NCI-H226 (cell line): ENCODE results near the gene THSD4.

Experiments used
- DNase-seq: peaks from one replicate; pipeline ENCODE4 v3.0.0-alpha.2; 2015

The THSD4 gene

DNA sequence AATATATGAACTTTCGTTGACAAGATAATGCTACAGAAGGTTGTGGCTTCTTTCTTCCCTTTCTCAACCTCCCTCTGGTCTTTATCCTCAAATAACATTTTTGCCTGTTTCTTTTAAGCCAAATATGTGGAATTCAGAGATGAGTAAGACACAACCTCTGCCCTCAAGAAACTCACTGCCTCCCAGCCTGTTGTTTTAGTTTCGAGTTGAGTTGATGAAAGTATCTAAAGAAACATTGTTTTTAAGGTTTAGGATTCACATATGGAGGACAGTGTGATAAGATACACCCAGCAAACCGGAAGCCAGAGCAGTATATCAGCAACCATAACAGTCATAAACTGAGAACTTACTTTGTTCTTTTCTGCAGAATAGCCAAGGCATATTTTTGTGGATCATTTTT lies 218.6 kb downstream of the THSD4 start:
- no peak for DNase-seq

DNA sequence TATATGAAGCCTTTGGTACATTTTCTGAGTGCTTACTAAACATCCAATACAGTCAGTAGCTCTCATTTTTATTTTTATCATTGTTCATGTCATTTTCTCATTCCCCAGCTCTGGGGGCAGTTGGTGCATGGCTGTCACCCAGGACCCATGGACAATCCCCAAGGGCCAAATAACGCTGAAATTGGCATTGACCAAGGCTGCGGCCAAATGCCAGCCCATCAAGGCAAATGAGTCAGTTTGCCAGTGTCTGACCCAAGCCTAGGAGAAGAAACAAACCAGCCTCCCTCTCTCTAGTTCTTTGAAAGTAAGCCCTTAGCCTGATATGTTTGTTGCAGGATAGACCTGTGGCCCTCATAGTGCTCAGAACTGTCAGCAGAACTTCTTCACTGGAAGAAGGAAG lies 219.2 kb downstream of the THSD4 start:
- no peak for DNase-seq

- DNase-seq = no peak
Measured at GRCh38 chr15:71334873-71335272, 219.6 kb downstream of the THSD4 start.

GRCh38 chr15:71335591-71335990 lies 220.3 kb downstream of the THSD4 start:
- no peak for DNase-seq

GRCh38 chr15:71336671-71337070 lies 221.4 kb downstream of the THSD4 start:
- DNase-seq = no peak

- DNase-seq = no peak
Measured at GRCh38 chr15:71337197-71337845, 222.1 kb downstream of the THSD4 start.

DNA sequence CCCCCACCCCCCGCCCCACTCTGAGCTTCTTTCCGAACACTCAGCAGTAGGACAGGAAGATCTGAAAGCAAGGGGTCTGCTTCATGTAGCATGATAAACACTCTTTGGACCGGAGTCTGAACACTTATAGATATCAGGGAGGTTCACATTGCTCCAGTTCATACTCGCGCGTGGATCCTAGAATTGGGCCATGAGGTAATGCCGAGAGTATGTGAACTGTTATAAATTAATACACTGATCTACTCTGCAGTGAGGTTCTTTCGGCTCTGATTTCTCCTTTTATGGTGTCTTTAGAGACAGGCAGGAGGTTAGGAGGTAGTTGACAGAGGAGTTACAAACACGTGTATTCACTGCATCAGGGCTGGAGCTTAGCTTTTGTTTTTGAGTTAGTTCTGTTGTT lies 223.0 kb downstream of the THSD4 start:
- DNase-seq = no peak

GRCh38 chr15:71338827-71339542 lies 223.7 kb downstream of the THSD4 start:
- no peak for DNase-seq

DNA sequence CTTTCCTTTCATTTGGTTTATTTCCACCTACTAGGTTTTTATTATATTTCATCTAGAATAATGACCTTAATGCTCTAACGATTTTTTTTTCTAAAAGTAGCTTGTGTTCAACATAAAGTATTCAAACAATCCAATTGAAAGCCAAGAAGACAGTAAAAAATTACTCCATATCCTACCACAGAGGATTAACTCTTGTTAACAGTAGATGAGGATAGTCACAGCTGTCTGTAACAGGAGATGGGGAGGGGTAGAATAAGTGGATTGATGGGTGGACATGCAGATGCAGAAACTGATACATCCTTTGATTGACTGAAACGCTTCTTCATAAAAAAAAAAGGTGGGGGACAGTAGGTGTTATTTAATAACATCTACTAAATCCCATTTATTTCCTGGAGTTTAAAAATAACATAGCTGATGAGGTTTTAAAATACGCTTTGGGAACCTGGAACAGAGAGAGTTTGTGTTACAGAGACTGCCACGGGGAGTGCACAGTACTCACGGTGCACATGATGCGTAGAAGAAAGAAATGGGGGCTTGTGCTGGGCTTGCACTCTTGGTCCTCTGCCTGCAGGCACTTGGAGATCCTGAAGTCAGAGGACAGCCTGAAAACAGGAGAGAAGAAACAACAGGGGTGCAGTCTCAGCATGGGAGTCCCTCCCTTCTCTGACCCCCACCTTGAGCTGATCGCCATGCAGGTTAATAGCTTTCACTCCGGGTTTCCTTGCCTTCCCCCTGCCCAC lies 226.7 kb downstream of the THSD4 start:
- DNase-seq = no peak

DNA sequence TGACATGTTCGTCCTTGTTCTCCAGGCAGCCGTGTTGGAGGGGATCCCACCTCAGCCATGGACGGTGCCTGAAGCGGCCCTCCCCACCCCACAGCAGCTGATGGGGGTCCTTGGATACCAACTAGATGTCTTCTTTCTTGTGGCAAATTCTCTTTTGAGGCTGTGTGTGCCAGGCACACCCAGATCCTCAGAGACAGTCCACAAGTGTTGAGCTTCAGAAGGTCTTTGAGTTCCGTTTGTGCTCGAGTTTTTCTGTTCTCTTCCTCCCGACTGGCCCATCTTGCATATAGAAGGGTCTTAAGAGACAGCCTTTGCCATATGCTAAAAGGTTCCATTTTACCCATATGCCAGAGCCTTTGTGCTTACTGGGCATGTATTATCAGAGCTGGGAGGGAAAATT lies 227.4 kb downstream of the THSD4 start:
- no peak for DNase-seq

DNA sequence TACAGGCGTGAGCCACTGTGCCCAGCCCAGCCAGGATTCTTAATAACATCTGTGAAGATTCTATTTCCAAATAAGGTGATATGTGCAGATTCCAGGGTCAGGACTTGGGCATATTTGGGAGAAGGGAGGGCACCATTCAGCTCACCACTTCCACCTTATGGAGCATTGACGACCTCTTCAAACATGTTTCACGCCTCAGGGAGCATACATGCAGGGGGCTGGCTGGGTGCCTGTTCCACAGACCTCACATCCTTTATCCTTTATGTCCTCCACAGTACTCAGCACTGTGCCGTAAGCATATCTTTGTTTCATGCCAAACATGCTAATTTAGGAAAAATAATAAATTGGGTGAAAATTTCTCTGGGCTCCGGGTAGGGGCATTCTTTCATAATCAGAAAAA lies 229.0 kb downstream of the THSD4 start:
- DNase-seq = no peak

GRCh38 chr15:71345186-71345585 lies 229.9 kb downstream of the THSD4 start:
- no peak for DNase-seq

DNA sequence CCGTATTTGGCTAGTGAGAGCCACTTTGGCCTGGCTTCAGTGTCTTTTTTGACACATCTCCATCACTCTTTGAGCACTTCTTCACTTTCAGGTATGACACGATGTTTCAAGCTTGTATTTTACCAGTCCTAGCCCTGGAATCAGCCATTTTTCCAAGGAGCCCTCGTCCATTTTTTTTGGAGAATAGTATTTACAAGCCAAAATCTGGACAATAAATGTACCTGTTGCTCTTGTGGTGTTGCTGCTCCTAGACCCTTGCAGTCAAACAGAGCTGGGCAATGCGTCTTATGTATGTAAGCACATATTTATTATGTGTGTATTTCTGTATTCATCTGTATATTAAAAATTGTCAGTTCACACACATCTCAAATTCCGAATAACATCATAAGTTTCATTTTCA lies 231.2 kb downstream of the THSD4 start:
- no peak for DNase-seq

DNA sequence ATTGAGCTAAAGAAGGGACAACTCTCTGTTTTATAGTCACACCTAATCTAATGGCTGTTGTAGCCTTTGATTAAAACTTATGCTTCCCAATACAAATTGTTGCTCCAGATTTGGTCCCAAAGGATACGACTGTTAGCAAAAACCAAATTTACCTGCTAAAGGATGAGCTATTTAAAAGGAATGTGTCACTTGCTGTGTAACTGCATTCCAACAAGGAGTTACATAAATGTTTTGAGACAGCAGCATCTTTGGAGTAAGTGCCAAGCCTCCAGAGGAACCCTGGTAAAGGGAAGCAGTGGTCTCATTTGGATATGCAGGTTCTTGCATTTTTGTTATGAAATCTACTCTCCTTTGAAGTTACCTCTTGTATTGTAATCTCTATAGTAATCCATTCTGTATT lies 233.3 kb downstream of the THSD4 start:
- no peak for DNase-seq

GRCh38 chr15:71349336-71349735 lies 234.1 kb downstream of the THSD4 start:
- DNase-seq = no peak

GRCh38 chr15:71349736-71350526 lies 234.7 kb downstream of the THSD4 start:
- no peak for DNase-seq

DNA sequence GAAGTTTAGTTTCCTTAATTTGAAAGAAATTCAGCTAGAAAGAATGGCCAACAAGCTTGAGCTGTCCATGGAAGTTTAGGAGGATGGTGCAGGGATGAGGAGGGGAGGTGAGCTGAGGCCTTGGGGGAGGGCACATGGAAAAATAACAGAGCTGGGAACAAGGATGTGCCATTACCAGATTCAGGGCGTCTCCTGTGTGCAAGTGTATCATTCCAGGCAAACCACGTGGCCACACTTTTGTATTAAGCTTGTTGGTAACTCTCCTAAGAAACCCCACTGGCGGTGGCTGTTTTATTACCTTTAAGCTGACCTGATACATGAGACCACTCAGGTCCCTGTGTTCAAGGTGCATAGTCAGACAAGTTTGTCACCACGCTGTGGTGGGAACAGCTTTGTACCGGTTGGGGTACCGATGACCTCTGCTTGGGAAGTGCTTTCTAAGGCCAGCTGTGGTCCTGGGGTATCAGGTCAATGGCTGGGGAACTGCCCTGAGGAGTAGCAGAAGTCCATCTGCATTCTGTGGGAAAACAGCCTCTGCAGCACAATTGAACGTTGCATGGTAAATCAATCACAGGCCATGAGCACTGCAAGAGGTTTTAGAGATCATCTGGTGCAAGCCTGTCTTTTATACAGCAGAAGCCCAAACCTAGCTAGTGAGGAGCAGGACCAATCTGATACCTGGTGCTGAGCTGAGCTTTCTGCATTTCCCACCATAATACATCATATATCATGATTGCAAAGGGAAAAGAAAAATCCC lies 235.5 kb downstream of the THSD4 start:
- DNase-seq = no peak

GRCh38 chr15:71352125-71352524 lies 236.9 kb downstream of the THSD4 start:
- DNase-seq = no peak

- DNase-seq = no peak
Measured at GRCh38 chr15:71352765-71353164, 237.5 kb downstream of the THSD4 start.

GRCh38 chr15:71353171-71353570 lies 237.9 kb downstream of the THSD4 start:
- no peak for DNase-seq

DNA sequence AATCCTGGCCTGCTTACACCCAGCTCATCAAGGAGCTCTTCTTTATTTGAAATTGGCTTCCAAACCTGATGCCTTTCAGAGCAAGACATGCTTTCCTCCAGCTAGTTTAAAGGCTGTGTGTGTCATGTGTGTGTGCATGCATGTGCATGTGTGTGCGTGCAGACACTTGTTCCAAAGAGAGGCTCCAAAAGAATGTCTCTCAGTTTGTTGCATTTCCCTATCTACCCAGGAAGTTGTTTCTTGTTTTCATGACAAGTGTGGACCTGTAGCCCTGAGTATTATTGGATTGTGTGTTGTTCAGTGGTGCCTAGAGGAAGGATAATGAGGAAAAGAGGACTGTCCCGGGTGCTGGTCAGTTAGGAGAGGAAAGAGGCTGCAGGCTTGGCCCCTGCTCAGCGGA lies 240.0 kb downstream of the THSD4 start:
- DNase-seq = no peak

DNA sequence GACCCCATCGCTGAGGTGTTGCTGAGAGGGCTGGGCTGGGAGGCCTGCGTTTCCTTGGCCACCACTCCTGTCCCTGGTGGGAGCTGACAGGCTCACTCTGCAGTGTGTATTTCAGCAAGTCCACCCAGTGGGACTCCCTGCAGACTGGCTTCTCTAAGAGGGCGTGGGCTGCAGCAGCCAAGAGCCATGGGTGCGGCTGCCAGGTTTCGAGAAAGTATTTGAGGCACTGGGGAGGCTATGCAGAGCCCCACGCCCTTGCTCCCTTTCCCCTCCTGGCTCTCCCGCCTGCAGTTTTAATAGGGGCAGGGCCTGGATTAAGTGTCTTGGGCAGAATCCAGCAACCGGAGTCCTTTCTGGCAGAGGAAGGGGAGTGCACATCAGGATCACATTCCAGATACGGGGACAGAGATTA lies 242.1 kb downstream of the THSD4 start:
- no peak for DNase-seq

GRCh38 chr15:71357967-71358366 lies 242.7 kb downstream of the THSD4 start:
- DNase-seq = no peak
